Tibial nerve (tissue), 4 donors: ENCODE measurements around the gene ANKAR. TPM values are rescaled to one million over a fixed set of nuclear protein-coding genes. Genes with fewer than 3 reads are reported as not detected.
"Not testable (repeated sequence)": the region's sequence is repeated elsewhere in the genome, so short reads cannot be mapped to it uniquely, and the experiment has no call there.

Experiments
- DNase-seq, 2 donors: peaks; one replicate each; pipeline ENCODE4 v3.0.0-alpha.2; 2019; ENCODE audit warnings: low spot score in 2 of 2
- H3K27ac ChIP-seq, 4 donors: fragments of 200-600 bp; sonication (generic) in 3 of 4; one replicate each; pipeline ENCODE4 v1.5.1; 2017 to 2019; ENCODE audit warnings: mild to moderate bottlenecking in 1 of 4
- H3K27me3 ChIP-seq, 2 donors: fragments of 200-600 bp; sonication (generic) in 1 of 2; one replicate each; pipeline versions ENCODE4 v1.5.1 to v1.6.0; 2017 to 2019
- H3K36me3 ChIP-seq, 3 donors: fragments of 200-600 bp; sonication (generic); one replicate each; pipeline ENCODE4 v1.5.1; 2018 to 2019
- H3K4me1 ChIP-seq, 4 donors: fragments of 200-600 bp; sonication (generic) in 3 of 4; one replicate each; pipeline ENCODE4 v1.5.1; 2017 to 2019
- H3K4me3 ChIP-seq, 4 donors: fragments of 200-600 bp; sonication (generic) in 3 of 4; one replicate each; pipeline ENCODE4 v1.5.1; 2017 to 2019; ENCODE audit warnings: mild to moderate bottlenecking in 1 of 4, moderate library complexity in 1 of 4
- H3K9me3 ChIP-seq, 4 donors: fragments of 200-600 bp; sonication (generic) in 3 of 4; one replicate each; pipeline ENCODE4 v1.5.1; 2017 to 2019
- EP300 ChIP-seq, 2 donors: sonication (generic); formaldehyde crosslinking; IDR thresholded peaks; one replicate each; pipeline ENCODE4 v1.6.1; 2017; ENCODE audit warnings: antibody characterized with exemption in 2 of 2, mild to moderate bottlenecking in 1 of 2
- POLR2A ChIP-seq, 2 donors: fragments of 450-650 bp; IDR thresholded peaks; one replicate each; pipeline ENCODE4 v1.6.1; 2017; ENCODE audit warnings: antibody characterized with exemption in 2 of 2, mild to moderate bottlenecking in 2 of 2, moderate library complexity in 2 of 2
- WGBS, 2 donors: methylation state at CpG; one replicate each; pipeline ENCODE4 v1.1.5; 2018; 5-methylcytosine and 5-hydroxymethylcytosine counted together
- total RNA-seq, 4 donors: library from RNA; depleted of rRNA; stranded (reverse); fragments of >200 nt; gene quantifications; one replicate each; pipeline ENCODE4 v1.1.0, GENCODE V29; 2016
- TF ChIP-seq, protein P1 (sequence below), 5 experiments: fragments of 200-600 bp in 3 of 5; fragments of 450-650 bp in 2 of 5; sonication (generic) in 3 of 5; IDR thresholded peaks; one replicate each; pipeline ENCODE4 v1.5.1; 2016 to 2019; ENCODE audit warnings: antibody characterized with exemption in 5 of 5, mild to moderate bottlenecking in 3 of 5, moderate library complexity in 2 of 5

The ANKAR gene
- total RNA-seq, 4 donors from 2014 or later: 14.9 to 38.8 (median 27.8) TPM

DNA sequence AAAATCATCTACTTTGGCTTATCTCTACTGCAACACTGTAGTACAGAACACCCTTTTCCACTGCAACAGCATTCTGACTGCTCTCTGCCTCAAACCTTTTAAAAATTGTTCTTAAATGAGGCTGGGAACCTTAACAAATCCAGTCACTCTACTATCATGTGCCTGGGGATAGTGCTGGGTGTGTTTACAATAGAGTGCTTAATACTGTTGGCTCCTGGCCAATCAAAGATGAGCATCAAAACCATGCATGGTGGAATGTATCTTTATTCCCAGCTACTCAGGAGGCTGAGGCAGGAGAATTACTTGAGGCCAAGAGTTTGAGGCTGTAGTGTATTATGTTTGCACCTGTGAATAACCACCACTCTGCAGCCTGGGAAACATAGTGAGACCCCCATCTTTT is 7.4 kb downstream of the ANKAR start:
- peaks cover 0 to 6% (median 0%) of the 10 kb centered on the region in 4 donors for H3K9me3 ChIP-seq
- H3K36me3 ChIP-seq: peaks cover 0 to 5% (median 0%) of the 10 kb centered on the region in 3 donors
- peaks cover 0 to 28% (median 2%) of the 10 kb centered on the region in 4 donors for H3K4me1 ChIP-seq
- H3K27me3 ChIP-seq: no peaks in the 10 kb centered on the region
- H3K27ac ChIP-seq: no peak overlapping the region
- no peak for TF ChIP-seq POLR2A (IDR thresholded peaks at IDR 0.05)
- DNase-seq: no peak
- no peak overlapping the region for H3K4me3 ChIP-seq

DNA sequence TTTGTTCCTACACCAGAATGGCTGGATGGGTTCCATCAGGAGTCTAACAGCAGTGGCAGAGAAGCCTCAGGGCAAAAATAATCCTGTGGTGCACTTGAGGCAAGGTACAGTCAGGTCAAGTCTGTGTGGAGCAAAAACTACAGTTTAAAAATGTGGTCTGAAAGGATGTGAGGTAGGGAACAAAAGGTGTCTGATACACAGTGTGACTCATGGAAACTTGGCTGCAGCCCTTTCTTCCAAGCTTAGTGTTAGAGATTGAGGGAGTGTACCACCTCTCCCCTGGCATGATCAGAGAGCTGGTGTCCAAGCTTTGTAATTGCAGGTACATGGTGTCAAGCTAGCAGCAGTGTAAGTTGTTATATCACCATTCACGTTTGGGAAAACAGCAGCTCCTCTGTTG is 8.9 kb downstream of the ANKAR start:
- Histone ChIP-seq H3K4me1 (peaks cover 0 to 28% (median 2%) of the 10 kb centered on the region in 4 donors), H3K27me3 (no peaks in the 10 kb centered on the region), H3K36me3 (peaks cover 0 to 5% (median 0%) of the 10 kb centered on the region in 3 donors), H3K27ac (no peak overlapping the region), H3K4me3 (no peak overlapping the region), H3K9me3 (peaks cover 0 to 5% (median 0%) of the 10 kb centered on the region in 4 donors)
- DNase-seq: no peak
- TF ChIP-seq EP300 (IDR thresholded peaks at IDR 0.05) (no peak), POLR2A (IDR thresholded peaks at IDR 0.05) (no peak)
- TF ChIP-seq, protein P1, sequence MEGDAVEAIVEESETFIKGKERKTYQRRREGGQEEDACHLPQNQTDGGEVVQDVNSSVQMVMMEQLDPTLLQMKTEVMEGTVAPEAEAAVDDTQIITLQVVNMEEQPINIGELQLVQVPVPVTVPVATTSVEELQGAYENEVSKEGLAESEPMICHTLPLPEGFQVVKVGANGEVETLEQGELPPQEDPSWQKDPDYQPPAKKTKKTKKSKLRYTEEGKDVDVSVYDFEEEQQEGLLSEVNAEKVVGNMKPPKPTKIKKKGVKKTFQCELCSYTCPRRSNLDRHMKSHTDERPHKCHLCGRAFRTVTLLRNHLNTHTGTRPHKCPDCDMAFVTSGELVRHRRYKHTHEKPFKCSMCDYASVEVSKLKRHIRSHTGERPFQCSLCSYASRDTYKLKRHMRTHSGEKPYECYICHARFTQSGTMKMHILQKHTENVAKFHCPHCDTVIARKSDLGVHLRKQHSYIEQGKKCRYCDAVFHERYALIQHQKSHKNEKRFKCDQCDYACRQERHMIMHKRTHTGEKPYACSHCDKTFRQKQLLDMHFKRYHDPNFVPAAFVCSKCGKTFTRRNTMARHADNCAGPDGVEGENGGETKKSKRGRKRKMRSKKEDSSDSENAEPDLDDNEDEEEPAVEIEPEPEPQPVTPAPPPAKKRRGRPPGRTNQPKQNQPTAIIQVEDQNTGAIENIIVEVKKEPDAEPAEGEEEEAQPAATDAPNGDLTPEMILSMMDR (IDR thresholded peaks at IDR 0.05): no peak
- WGBS, 2 donors: 67% methylated on average over 1 of the region's 1 CpG

DNA sequence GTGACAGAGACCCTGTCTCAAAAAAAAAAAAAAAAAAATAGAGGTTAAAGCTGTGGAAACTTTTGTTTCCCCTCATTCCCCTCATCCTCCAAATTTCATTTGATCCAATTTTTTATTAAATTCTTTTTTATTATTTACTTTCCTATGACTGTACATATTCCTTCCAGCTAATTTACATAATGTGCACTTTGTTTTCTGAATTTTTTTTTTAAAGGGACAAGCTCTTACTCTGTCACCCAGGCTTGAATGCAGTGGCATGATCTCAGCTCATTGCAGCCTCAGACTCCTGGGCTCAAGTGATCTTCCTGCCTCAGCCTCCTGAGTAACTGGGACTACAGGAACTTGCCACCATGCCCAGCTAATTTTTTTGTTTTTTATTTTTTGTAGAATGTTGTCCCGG is 10.3 kb downstream of the ANKAR start:
- Histone ChIP-seq H3K27me3 (no peaks in the 10 kb centered on the region), H3K4me1 (peaks cover 0 to 23% (median 2%) of the 10 kb centered on the region in 4 donors), H3K4me3 (no peak overlapping the region), H3K9me3 (no peaks in the 10 kb centered on the region), H3K27ac (no peak overlapping the region), H3K36me3 (no peaks in the 10 kb centered on the region)
- TF ChIP-seq, protein P1 (IDR thresholded peaks at IDR 0.05): no peak
- no peak for TF ChIP-seq POLR2A (IDR thresholded peaks at IDR 0.05)
- TF ChIP-seq EP300 (IDR thresholded peaks at IDR 0.05): no peak
- DNase-seq: no peak
- WGBS, 2 donors: 57 to 59% methylated on average over 1 of the region's 1 CpG

DNA sequence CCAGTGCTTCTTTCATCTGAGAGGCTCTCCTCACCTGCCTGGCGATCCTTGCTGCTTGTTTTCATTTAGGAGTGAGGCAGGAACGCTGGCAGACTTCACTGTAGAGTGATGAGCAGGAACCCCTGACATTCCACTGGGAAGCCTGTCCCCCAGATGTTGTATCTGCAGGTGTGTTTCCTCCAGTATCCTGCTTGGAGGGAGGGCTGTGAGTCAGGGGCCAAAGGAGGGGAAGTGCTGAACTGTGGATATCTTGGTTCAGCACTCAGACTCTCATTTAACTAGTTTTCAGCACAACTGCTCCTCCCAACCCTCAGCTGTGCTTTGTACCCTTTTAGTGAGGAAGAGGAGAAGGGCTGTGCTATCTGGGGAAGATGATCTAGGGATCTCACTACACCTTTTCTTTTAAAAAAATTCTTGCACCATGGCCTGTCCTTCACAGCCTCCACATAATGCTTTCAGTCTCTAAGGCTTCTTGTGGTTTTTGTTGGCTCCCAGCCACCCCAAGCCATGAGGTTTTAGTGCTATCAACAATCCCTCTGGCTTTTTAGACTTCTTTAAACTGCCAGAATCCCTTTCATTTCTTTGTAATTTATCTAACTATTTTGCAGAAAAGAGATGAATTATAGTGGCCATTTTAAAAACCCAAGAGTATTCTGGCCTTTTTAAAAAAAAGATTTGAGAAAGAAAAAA is 11.2 kb downstream of the ANKAR start:
- no peak for TF ChIP-seq EP300 (IDR thresholded peaks at IDR 0.05)
- TF ChIP-seq, protein P1 (IDR thresholded peaks at IDR 0.05): no peak
- TF ChIP-seq POLR2A (IDR thresholded peaks at IDR 0.05): no peak
- Histone ChIP-seq H3K9me3 (no peaks in the 10 kb centered on the region), H3K27me3 (no peaks in the 10 kb centered on the region), H3K4me3 (no peak overlapping the region), H3K27ac (no peak overlapping the region), H3K36me3 (no peaks in the 10 kb centered on the region), H3K4me1 (peaks cover 0 to 23% (median 2%) of the 10 kb centered on the region in 4 donors)
- WGBS, 2 donors: 69 to 73% methylated on average over 2 of the region's 2 CpGs
- DNase-seq: peak in 1 of 2 donors; percentile 45

DNA sequence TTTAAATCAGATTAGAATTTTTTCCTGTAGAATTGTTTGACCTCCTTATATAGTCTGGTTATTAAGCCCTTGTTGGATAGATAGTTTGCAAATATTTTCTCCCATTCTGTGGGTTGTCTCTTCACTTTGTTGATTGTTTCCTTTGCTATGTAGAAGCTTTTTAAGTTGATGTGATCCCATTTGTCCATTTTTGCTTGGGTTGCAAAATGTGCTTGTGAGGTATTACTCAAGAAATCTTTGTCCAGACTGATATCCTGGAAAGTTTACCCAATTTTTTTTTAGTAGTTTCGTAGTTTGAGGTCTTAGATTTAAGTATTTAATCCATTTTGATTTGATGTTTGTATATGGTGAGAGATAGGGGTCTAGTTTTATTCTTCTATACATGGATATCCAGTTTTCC is 13.3 kb downstream of the ANKAR start:
- Histone ChIP-seq H3K36me3 (peaks cover 0 to 11% (median 0%) of the 10 kb centered on the region in 3 donors), H3K4me1 (peaks cover 0 to 19% (median 2%) of the 10 kb centered on the region in 4 donors)
- H3K27ac ChIP-seq, H3K4me3 ChIP-seq, H3K9me3 ChIP-seq, H3K27me3 ChIP-seq, DNase-seq: not testable (repeated sequence)
- 93 to 96% methylated on average over 1 of the region's 1 CpG for WGBS, 2 donors

DNA sequence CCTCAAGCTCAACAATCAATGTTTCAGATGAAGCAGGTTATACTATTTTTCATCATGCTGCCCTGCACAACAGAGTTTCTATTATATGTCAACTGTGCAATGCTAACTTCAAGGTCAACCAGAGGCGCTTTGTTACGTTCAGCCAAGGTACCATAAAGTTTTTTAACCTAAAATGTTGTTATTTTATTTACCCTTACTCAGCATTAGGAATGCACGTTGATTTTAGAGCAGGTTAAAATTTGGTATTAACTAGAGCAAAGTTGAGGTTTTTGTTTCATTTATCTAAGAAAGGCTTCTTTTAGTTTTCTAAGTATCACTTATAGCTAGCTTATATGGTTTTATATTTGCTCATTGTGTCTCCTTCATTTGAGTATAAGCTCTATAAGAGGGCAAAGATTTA is 21.8 kb downstream of the ANKAR start:
- peaks cover 0 to 6% (median 0%) of the 10 kb centered on the region in 4 donors for H3K4me1 ChIP-seq
- H3K27ac ChIP-seq: no peak overlapping the region
- DNase-seq: no peak
- H3K9me3 ChIP-seq: no peaks in the 10 kb centered on the region
- no peak overlapping the region for H3K4me3 ChIP-seq
- no peaks in the 10 kb centered on the region for H3K27me3 ChIP-seq
- TF ChIP-seq, protein P1 (IDR thresholded peaks at IDR 0.05): no peak
- TF ChIP-seq EP300 (IDR thresholded peaks at IDR 0.05) (no peak), POLR2A (IDR thresholded peaks at IDR 0.05) (no peak)
- 84 to 93% methylated on average over 3 of the region's 3 CpGs for WGBS, 2 donors
- H3K36me3 ChIP-seq: peaks cover 0 to 27% (median 0%) of the 10 kb centered on the region in 3 donors
